Measurements from ENCODE around the gene SF1. TPM values are rescaled to one million over a fixed set of nuclear protein-coding genes. Genes with fewer than 3 reads are reported as not detected.

The SF1 gene
- total RNA-seq, 1 donor from 2014 or later = 183 TPM

- H3K4me3 Mint-ChIP-seq (ENCODE audit: unreplicated experiment) = peak within 1 kb of the TSS; percentile 93
- peak within 1 kb of the TSS; percentile 95 for H3K27ac Mint-ChIP-seq (ENCODE audit: unreplicated experiment)
- H3K9me3 Mint-ChIP-seq (ENCODE audit: low read depth) = no peaks in the 10 kb centered on the region
- peaks cover 16% of the 10 kb centered on the region for H3K4me1 Mint-ChIP-seq (ENCODE audit: low read depth)
- peaks cover 8% of the 10 kb centered on the region for H3K36me3 Mint-ChIP-seq (ENCODE audit: low read depth)
- DNase-seq (ENCODE audit: low spot score) = no peak
- H3K27me3 Mint-ChIP-seq (ENCODE audit: low read depth) = no peaks in the 10 kb centered on the region
- TF ChIP-seq CTCF (IDR thresholded peaks at IDR 0.05) = peak; percentile 72
Observed at GRCh38 chr11:64803158-64803845, 25.0 kb upstream of the SF1 start, which contains the start of gene MAP4K2. Gene MAP4K2 (minus strand): TSS chr11:64803214. CDS start chr11:64803149, 65 bp downstream.

- Mint-ChIP-seq H3K27me3 (ENCODE audit: low read depth) (no peaks in the 10 kb centered on the region), H3K4me1 (ENCODE audit: low read depth) (peaks cover 13% of the 10 kb centered on the region), H3K4me3 (ENCODE audit: unreplicated experiment) (peak overlapping the region; percentile 61), H3K9me3 (ENCODE audit: low read depth) (no peaks in the 10 kb centered on the region), H3K27ac (ENCODE audit: unreplicated experiment) (no peak overlapping the region), H3K36me3 (ENCODE audit: low read depth) (peaks cover 8% of the 10 kb centered on the region)
- no peak for DNase-seq (ENCODE audit: low spot score)
- no peak for TF ChIP-seq CTCF (IDR thresholded peaks at IDR 0.05)
Observed at GRCh38 chr11:64802370-64803157, 24.2 kb upstream of the SF1 start.

- Mint-ChIP-seq H3K4me3 (ENCODE audit: unreplicated experiment) (peak overlapping the region; percentile 61), H3K27ac (ENCODE audit: unreplicated experiment) (peak overlapping the region; percentile 32), H3K27me3 (ENCODE audit: low read depth) (no peaks in the 10 kb centered on the region), H3K36me3 (ENCODE audit: low read depth) (peaks cover 8% of the 10 kb centered on the region), H3K9me3 (ENCODE audit: low read depth) (no peaks in the 10 kb centered on the region), H3K4me1 (ENCODE audit: low read depth) (peaks cover 13% of the 10 kb centered on the region)
- no peak for DNase-seq (ENCODE audit: low spot score)
- no peak for TF ChIP-seq CTCF (IDR thresholded peaks at IDR 0.05)
Observed at GRCh38 chr11:64801561-64802369, 23.4 kb upstream of the SF1 start.

GRCh38 chr11:64801158-64801464 lies 22.8 kb upstream of the SF1 start:
- Mint-ChIP-seq H3K9me3 (ENCODE audit: low read depth) (no peaks in the 10 kb centered on the region), H3K4me3 (ENCODE audit: unreplicated experiment) (no peak overlapping the region), H3K4me1 (ENCODE audit: low read depth) (peaks cover 13% of the 10 kb centered on the region), H3K27ac (ENCODE audit: unreplicated experiment) (no peak overlapping the region), H3K27me3 (ENCODE audit: low read depth) (no peaks in the 10 kb centered on the region), H3K36me3 (ENCODE audit: low read depth) (peaks cover 6% of the 10 kb centered on the region)
- DNase-seq (ENCODE audit: low spot score) = no peak
- no peak for TF ChIP-seq CTCF (IDR thresholded peaks at IDR 0.05)

Data from chondrocyte (in vitro differentiated cells).